WTC11 (cell line): ENCODE results near the gene CFAP299. TPM values are rescaled to one million over a fixed set of nuclear protein-coding genes. Genes with fewer than 3 reads are reported as not detected.

ENCODE experiments used
- ATAC-seq: fragments of 200-7000 bp; cut with Tn5 transposase; 2 replicates; pipeline ENCODE4 v1.10.0; 2021; ENCODE audit warnings: mild to moderate bottlenecking, moderate library complexity
- CTCF ChIA-PET: fragments of 300-600 bp; sonication (Branson Sonifier 250); formaldehyde crosslinking; loops from one replicate; lab custom pipeline; 2021; ENCODE audit warnings: antibody characterized with exemption; lab: Charles Lee
- POLR2A ChIA-PET: fragments of 350-600 bp; sonication (Branson Sonifier 250); formaldehyde crosslinking; loops from one replicate; lab custom pipeline; 2021; ENCODE audit warnings: antibody characterized with exemption; lab: Charles Lee
- DNase-seq: peaks from one replicate; pipeline ENCODE4 v3.0.0; 2021; ENCODE audit warnings: low spot score
- H3K27ac Mint-ChIP-seq: 2 replicates; pipeline ENCODE4 v1.8.0; 2021; ENCODE audit warnings: mixed read lengths
- H3K27me3 Mint-ChIP-seq: 2 replicates; pipeline ENCODE4 v1.8.0; 2021; ENCODE audit warnings: low read depth, mild to moderate bottlenecking, moderate library complexity, mixed read lengths
- H3K36me3 Mint-ChIP-seq: 2 replicates; pipeline ENCODE4 v1.8.0; 2021; ENCODE audit warnings: mixed read lengths
- H3K4me1 Mint-ChIP-seq: 2 replicates; pipeline ENCODE4 v1.8.0; 2022; ENCODE audit warnings: mixed read lengths
- H3K4me3 Mint-ChIP-seq: 2 replicates; pipeline ENCODE4 v1.8.0; 2021; ENCODE audit warnings: mild to moderate bottlenecking, moderate library complexity, mixed read lengths
- H3K9me3 Mint-ChIP-seq: 2 replicates; pipeline ENCODE4 v1.8.0; 2021; ENCODE audit warnings: mixed read lengths
- CREM ChIP-seq: sonication (generic); formaldehyde crosslinking; IDR thresholded peaks from 2 replicates; pipeline ENCODE4 v1.8.1; 2022; ENCODE audit warnings: mild to moderate bottlenecking, missing genetic modification reagents, moderate library complexity
- ESRRA ChIP-seq: sonication (generic); formaldehyde crosslinking; IDR thresholded peaks from 2 replicates; pipeline ENCODE4 v1.8.1; 2022; ENCODE audit warnings: mild to moderate bottlenecking, missing genetic modification reagents, borderline replicate concordance
- FOXJ3 ChIP-seq: sonication (generic); formaldehyde crosslinking; IDR thresholded peaks from 2 replicates; pipeline ENCODE4 v1.9.0; 2021; ENCODE audit warnings: missing genetic modification reagents, mild to moderate bottlenecking, borderline replicate concordance
- FOXK1 ChIP-seq: sonication (generic); formaldehyde crosslinking; IDR thresholded peaks from 2 replicates; pipeline ENCODE4 v1.8.0; 2022; ENCODE audit warnings: mild to moderate bottlenecking, moderate library complexity, missing genetic modification reagents
- FOXP1 ChIP-seq: sonication (generic); formaldehyde crosslinking; IDR thresholded peaks from 2 replicates; pipeline ENCODE4 v1.8.0; 2022; ENCODE audit warnings: missing genetic modification reagents, mild to moderate bottlenecking, moderate library complexity, borderline replicate concordance
- NFE2L1 ChIP-seq: sonication (generic); formaldehyde crosslinking; IDR thresholded peaks from 2 replicates; pipeline ENCODE4 v1.8.1; 2023; ENCODE audit warnings: missing genetic modification reagents
- NR2C2 ChIP-seq: sonication (generic); formaldehyde crosslinking; IDR thresholded peaks from 2 replicates; pipeline ENCODE4 v1.8.0; 2022; ENCODE audit warnings: mild to moderate bottlenecking, missing genetic modification reagents
- OVOL2 ChIP-seq: fragments of 250-450 bp; sonication (Bioruptor Pico); IDR thresholded peaks from 2 replicates; pipeline ENCODE4 v1.9.0; 2021; ENCODE audit warnings: mild to moderate bottlenecking, borderline replicate concordance
- ZNF317 ChIP-seq: sonication (generic); formaldehyde crosslinking; IDR thresholded peaks from 2 replicates; pipeline ENCODE4 v1.8.1; 2023; ENCODE audit warnings: low read depth, mild to moderate bottlenecking, moderate library complexity, missing genetic modification reagents, borderline replicate concordance
- total RNA-seq: library from RNA; stranded (reverse); gene quantifications from 3 replicates; pipeline ENCODE4 v1.2.3, GENCODE V29; 2021
- TF ChIP-seq, protein P1 (sequence below): fragments of 250-450 bp; sonication (Bioruptor Pico); conservative IDR thresholded peaks from 2 replicates; pipeline ENCODE4 v1.9.0; 2021; ENCODE audit warnings: mild to moderate bottlenecking
- TF ChIP-seq, protein P2 (sequence below): sonication (generic); formaldehyde crosslinking; IDR thresholded peaks from 2 replicates; pipeline ENCODE4 v1.8.0; 2022; ENCODE audit warnings: mild to moderate bottlenecking, missing genetic modification reagents
- TF ChIP-seq, protein P3 (sequence below): sonication (generic); formaldehyde crosslinking; IDR thresholded peaks from 2 replicates; pipeline ENCODE4 v1.8.1; 2023; ENCODE audit warnings: mild to moderate bottlenecking, missing genetic modification reagents, borderline replicate concordance
- TF ChIP-seq, protein P4 (sequence below): sonication (generic); formaldehyde crosslinking; IDR thresholded peaks from 2 replicates; pipeline ENCODE4 v1.8.0; 2022; ENCODE audit warnings: mild to moderate bottlenecking, missing genetic modification reagents
- TF ChIP-seq, protein P5 (sequence below): fragments of 250-450 bp; sonication (Bioruptor Pico); IDR thresholded peaks from 2 replicates; pipeline ENCODE4 v1.9.0; 2021; ENCODE audit warnings: mild to moderate bottlenecking
- TF ChIP-seq, protein P6 (sequence below): sonication (generic); formaldehyde crosslinking; IDR thresholded peaks from 2 replicates; pipeline ENCODE4 v1.8.0; 2022; ENCODE audit warnings: missing genetic modification reagents

CFAP299 gene
- total RNA-seq, 1 experiment from 2014 or later = not detected

DNA sequence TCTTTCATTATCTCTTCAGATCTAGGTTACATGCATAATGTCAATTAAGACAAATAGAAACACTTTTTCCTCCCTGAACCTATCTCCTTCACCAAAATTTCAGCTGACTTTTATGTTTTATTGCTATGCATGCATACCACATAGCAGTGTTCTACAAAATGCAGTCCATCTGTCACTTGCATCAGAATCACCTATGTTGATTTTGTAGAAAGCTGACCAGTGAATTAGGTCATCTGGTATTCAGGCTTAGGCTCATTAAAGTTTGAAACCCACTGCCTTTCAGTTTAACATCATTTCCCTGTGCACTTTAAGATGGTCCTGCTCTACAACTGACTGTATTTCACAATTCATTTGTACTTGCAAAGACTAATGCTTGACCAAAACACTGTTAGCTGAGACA, 277.9 kb downstream of the CFAP299 start (continued):
- TF ChIP-seq, protein P1, sequence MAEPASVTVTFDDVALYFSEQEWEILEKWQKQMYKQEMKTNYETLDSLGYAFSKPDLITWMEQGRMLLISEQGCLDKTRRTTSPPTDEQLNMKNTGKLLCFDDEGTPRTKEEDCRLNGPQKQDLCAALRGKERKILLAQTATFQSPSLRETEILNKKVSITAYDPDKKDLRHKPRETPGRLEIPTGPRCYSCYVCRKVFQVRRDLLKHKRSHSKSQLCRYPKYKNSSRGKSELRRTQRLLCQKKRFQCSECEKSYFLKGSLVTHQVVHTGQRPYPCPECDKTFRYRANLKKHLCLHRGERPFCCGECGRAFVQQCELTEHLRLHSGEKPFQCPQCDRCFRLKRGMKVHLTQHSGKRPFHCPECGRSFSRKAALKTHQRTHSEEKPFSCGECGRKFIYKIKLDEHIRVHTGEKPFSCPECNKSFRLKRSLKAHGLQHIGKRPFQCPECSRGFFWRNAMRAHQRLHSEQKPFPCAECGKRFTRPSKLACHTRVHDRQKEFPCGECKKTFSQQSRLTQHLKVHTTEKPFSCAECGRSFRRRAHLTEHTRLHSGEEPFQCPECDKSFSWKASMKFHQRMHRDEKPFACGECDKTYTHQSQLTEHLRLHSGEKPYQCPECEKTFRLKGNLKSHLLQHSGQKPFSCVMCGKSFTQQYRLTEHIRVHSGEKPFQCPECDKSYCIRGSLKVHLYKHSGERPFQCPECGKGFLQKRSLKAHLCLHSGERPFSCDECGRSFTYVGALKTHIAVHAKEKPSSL (CRISPR knock-in tag) = no peak
- TF ChIP-seq CREM (CRISPR knock-in tag) = no peak
- TF ChIP-seq, all 79 proteins: peak for 0

DNA sequence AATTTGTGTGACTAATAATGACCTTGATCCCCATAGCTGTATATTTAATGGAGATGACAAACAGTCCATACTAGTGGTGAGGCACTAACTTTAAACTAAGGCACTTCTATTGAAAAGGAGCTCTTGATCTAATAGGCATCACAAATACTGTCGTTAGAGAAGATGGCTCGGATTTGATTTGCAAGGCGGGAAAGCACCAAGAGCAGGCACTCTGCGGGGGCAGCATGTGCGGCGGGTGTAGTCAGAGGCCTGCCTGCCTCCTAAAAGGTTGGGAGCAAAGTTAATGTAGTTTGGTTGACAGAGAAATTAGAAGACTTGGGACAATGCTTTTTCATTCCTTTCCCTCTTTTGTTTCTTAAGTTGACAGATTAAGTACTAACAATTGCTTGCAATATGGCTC, 278.8 kb downstream of the CFAP299 start:
- Mint-ChIP-seq H3K36me3 (no peaks in the 10 kb centered on the region), H3K4me3 (no peak overlapping the region), H3K4me1 (peaks cover 12% of the 10 kb centered on the region), H3K9me3 (no peaks in the 10 kb centered on the region), H3K27ac (no peak overlapping the region), H3K27me3 (no peaks in the 10 kb centered on the region)
- no peak for TF ChIP-seq NR2C2 (CRISPR knock-in tag)
- TF ChIP-seq FOXJ3 (CRISPR knock-in tag) = no peak
- TF ChIP-seq, protein P2, sequence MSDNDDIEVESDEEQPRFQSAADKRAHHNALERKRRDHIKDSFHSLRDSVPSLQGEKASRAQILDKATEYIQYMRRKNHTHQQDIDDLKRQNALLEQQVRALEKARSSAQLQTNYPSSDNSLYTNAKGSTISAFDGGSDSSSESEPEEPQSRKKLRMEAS (CRISPR knock-in tag) = peak; percentile 80
- 0 out of 2 replicates have a peak, but pooled peaks have one; percentile 15 for TF ChIP-seq FOXK1 (CRISPR knock-in tag)
- TF ChIP-seq, protein P3, sequence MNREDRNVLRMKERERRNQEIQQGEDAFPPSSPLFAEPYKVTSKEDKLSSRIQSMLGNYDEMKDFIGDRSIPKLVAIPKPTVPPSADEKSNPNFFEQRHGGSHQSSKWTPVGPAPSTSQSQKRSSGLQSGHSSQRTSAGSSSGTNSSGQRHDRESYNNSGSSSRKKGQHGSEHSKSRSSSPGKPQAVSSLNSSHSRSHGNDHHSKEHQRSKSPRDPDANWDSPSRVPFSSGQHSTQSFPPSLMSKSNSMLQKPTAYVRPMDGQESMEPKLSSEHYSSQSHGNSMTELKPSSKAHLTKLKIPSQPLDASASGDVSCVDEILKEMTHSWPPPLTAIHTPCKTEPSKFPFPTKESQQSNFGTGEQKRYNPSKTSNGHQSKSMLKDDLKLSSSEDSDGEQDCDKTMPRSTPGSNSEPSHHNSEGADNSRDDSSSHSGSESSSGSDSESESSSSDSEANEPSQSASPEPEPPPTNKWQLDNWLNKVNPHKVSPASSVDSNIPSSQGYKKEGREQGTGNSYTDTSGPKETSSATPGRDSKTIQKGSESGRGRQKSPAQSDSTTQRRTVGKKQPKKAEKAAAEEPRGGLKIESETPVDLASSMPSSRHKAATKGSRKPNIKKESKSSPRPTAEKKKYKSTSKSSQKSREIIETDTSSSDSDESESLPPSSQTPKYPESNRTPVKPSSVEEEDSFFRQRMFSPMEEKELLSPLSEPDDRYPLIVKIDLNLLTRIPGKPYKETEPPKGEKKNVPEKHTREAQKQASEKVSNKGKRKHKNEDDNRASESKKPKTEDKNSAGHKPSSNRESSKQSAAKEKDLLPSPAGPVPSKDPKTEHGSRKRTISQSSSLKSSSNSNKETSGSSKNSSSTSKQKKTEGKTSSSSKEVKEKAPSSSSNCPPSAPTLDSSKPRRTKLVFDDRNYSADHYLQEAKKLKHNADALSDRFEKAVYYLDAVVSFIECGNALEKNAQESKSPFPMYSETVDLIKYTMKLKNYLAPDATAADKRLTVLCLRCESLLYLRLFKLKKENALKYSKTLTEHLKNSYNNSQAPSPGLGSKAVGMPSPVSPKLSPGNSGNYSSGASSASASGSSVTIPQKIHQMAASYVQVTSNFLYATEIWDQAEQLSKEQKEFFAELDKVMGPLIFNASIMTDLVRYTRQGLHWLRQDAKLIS = no peak
- TF ChIP-seq, protein P4, sequence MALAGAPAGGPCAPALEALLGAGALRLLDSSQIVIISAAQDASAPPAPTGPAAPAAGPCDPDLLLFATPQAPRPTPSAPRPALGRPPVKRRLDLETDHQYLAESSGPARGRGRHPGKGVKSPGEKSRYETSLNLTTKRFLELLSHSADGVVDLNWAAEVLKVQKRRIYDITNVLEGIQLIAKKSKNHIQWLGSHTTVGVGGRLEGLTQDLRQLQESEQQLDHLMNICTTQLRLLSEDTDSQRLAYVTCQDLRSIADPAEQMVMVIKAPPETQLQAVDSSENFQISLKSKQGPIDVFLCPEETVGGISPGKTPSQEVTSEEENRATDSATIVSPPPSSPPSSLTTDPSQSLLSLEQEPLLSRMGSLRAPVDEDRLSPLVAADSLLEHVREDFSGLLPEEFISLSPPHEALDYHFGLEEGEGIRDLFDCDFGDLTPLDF (CRISPR knock-in tag) = no peak
- TF ChIP-seq, protein P5, sequence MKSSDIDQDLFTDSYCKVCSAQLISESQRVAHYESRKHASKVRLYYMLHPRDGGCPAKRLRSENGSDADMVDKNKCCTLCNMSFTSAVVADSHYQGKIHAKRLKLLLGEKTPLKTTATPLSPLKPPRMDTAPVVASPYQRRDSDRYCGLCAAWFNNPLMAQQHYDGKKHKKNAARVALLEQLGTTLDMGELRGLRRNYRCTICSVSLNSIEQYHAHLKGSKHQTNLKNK (CRISPR knock-in tag) = no peak
- 0 out of 2 replicates have a peak, but pooled peaks have one; percentile 40 for TF ChIP-seq FOXP1
- peak; percentile 58; the same call in 1 of the 2 replicates for TF ChIP-seq NFE2L1 (CRISPR knock-in tag)
- ATAC-seq (peak; percentile 67), DNase-seq (peak; percentile 25)
- ChIA-PET CTCF (interaction anchor here (0.6 to 1.6 kb wide), 5 partner anchors 248 to 426 kb away, joined by 3 to 5 read pairs (median 3); no protein-coding TSS in a partner anchor), POLR2A (no interaction called here)

DNA sequence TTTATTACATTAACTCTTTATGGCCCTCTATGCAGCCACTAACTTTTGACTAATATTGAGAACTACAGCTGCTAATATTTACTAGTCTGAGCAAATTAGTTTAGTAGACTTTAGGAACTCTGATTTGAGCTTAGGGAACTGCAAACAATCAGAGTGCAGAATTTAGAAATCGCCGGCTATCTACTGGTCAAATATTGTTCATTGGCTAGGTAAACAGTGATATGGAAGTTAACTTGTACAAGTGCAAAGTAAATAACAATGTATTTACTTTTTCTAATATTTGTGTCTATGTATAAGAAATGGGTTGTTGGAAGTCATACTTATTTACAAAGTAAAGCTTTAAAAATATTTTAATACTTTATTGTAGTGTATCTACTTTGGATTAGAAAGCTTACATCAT, 279.6 kb downstream of the CFAP299 start:
- ChIA-PET CTCF (interaction anchor here (1.1 to 1.6 kb wide), 3 partner anchors 22 to 425 kb away, joined by 3 to 5 read pairs (median 3); no protein-coding TSS in a partner anchor), POLR2A (no interaction called here)
- H3K27me3 Mint-ChIP-seq = no peaks in the 10 kb centered on the region
- TF ChIP-seq, protein P6, sequence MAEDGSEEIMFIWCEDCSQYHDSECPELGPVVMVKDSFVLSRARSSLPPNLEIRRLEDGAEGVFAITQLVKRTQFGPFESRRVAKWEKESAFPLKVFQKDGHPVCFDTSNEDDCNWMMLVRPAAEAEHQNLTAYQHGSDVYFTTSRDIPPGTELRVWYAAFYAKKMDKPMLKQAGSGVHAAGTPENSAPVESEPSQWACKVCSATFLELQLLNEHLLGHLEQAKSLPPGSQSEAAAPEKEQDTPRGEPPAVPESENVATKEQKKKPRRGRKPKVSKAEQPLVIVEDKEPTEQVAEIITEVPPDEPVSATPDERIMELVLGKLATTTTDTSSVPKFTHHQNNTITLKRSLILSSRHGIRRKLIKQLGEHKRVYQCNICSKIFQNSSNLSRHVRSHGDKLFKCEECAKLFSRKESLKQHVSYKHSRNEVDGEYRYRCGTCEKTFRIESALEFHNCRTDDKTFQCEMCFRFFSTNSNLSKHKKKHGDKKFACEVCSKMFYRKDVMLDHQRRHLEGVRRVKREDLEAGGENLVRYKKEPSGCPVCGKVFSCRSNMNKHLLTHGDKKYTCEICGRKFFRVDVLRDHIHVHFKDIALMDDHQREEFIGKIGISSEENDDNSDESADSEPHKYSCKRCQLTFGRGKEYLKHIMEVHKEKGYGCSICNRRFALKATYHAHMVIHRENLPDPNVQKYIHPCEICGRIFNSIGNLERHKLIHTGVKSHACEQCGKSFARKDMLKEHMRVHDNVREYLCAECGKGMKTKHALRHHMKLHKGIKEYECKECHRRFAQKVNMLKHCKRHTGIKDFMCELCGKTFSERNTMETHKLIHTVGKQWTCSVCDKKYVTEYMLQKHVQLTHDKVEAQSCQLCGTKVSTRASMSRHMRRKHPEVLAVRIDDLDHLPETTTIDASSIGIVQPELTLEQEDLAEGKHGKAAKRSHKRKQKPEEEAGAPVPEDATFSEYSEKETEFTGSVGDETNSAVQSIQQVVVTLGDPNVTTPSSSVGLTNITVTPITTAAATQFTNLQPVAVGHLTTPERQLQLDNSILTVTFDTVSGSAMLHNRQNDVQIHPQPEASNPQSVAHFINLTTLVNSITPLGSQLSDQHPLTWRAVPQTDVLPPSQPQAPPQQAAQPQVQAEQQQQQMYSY (CRISPR knock-in tag) = no peak
- TF ChIP-seq ESRRA (no peak), OVOL2 (CRISPR knock-in tag) (no peak), ZNF317 (CRISPR knock-in tag) (no peak)
- no peaks in the 10 kb centered on the region for H3K36me3 Mint-ChIP-seq
- peaks cover 12% of the 10 kb centered on the region for H3K4me1 Mint-ChIP-seq
- ATAC-seq (no peak), DNase-seq (no peak)
- H3K27ac Mint-ChIP-seq = no peak overlapping the region
- H3K4me3 Mint-ChIP-seq = no peak overlapping the region
- H3K9me3 Mint-ChIP-seq = no peaks in the 10 kb centered on the region
